Gastroesophageal sphincter (tissue), 4 donors: ENCODE measurements around the gene EIF2B1. TPM values are rescaled to one million over a fixed set of nuclear protein-coding genes. Genes with fewer than 3 reads are reported as not detected.
A peak's percentile ranks its signal among the peaks of the same experiment; 100 is the strongest.

Experiments used
- ATAC-seq: fragments of 150-250 bp; one replicate; pipeline ENCODE4 v1.9.1; 2016; ENCODE audit warnings: mild to moderate bottlenecking, moderate library complexity
- H3K27ac ChIP-seq, 4 donors: fragments of 200-600 bp; sonication (generic) in 3 of 4; 1 replicate in 3 of 4; 2 replicates in 1 of 4; pipeline ENCODE4 v1.5.1; 2016 to 2019
- H3K27me3 ChIP-seq: fragments of 200-600 bp; sonication (generic); one replicate; pipeline ENCODE4 v1.5.1; 2019
- H3K36me3 ChIP-seq, 2 donors: fragments of 200-600 bp; sonication (generic); one replicate each; pipeline ENCODE4 v1.5.1; 2019; ENCODE audit warnings: control low read depth in 1 of 2
- H3K4me1 ChIP-seq, 3 donors: fragments of 200-600 bp; sonication (generic); 1 replicate in 2 of 3; 2 replicates in 1 of 3; pipeline ENCODE4 v1.5.1; 2016 to 2019; ENCODE audit warnings: control low read depth in 2 of 3
- H3K4me3 ChIP-seq, 2 donors: fragments of 200-600 bp; sonication (generic); one replicate each; pipeline ENCODE4 v1.5.1; 2019; ENCODE audit warnings: mild to moderate bottlenecking in 1 of 2, moderate library complexity in 1 of 2
- H3K9me3 ChIP-seq, 3 donors: fragments of 200-600 bp; sonication (generic); one replicate each; pipeline ENCODE4 v1.5.1; 2017 to 2019; ENCODE audit warnings: control low read depth in 2 of 3
- CTCF ChIP-seq, 4 experiments: fragments of 200-600 bp in 2 of 4; fragments of 450-650 bp in 2 of 4; sonication (generic) in 1 of 4; IDR thresholded peaks; one replicate each; pipeline ENCODE4 v1.5.1; 2017 to 2019; ENCODE audit warnings: antibody characterized with exemption in 4 of 4, mild to moderate bottlenecking in 2 of 4, moderate library complexity in 2 of 4
- EP300 ChIP-seq: sonication (generic); formaldehyde crosslinking; IDR thresholded peaks from one replicate; pipeline ENCODE4 v1.6.1; 2017; ENCODE audit warnings: antibody characterized with exemption, mild to moderate bottlenecking
- POLR2A ChIP-seq, 2 donors: fragments of 450-650 bp; IDR thresholded peaks; one replicate each; pipeline ENCODE4 v1.6.1; 2017; ENCODE audit warnings: antibody characterized with exemption in 2 of 2, mild to moderate bottlenecking in 2 of 2, moderate library complexity in 1 of 2
- POLR2AphosphoS5 ChIP-seq: sonication (generic); formaldehyde crosslinking; IDR thresholded peaks from one replicate; pipeline ENCODE4 v1.6.1; 2017; ENCODE audit warnings: antibody characterized with exemption
- WGBS, 2 donors: methylation state at CpG; one replicate each; pipeline ENCODE4 v1.1.5; 2018; ENCODE audit warnings: low coverage in 1 of 2; 5-methylcytosine and 5-hydroxymethylcytosine counted together
- total RNA-seq, 4 donors: library from RNA; depleted of rRNA; stranded (reverse); fragments of >200 nt; gene quantifications; one replicate each; pipeline ENCODE4 v1.1.0, GENCODE V29; 2016

EIF2B1 gene
- total RNA-seq, 4 donors from 2014 or later = 94.7 to 113 (median 106) TPM

- Histone ChIP-seq H3K4me3 (no peak overlapping the region), H3K27me3 (no peaks in the 10 kb centered on the region), H3K9me3 (no peaks in the 10 kb centered on the region), H3K36me3 (peaks cover 0 to 66% of the 10 kb centered on the region in 2 donors), H3K27ac (no peak overlapping the region), H3K4me1 (peaks cover 0 to 22% (median 8%) of the 10 kb centered on the region in 3 donors)
- TF ChIP-seq POLR2AphosphoS5 (no peak), POLR2A (IDR thresholded peaks at IDR 0.05) (no peak), EP300 (no peak), CTCF (IDR thresholded peaks at IDR 0.05) (no peak)
- no peak for ATAC-seq
- 100% methylated on average over 1 of the region's 1 CpG; no CpG with 5 or more reads in 1 of the 2 donors for WGBS, 2 donors
Observed at GRCh38 chr12:123675436-123675835, 42.0 kb upstream of the EIF2B1 start.

GRCh38 chr12:123671876-123672275 lies 38.4 kb upstream of the EIF2B1 start:
- Histone ChIP-seq H3K9me3 (no peaks in the 10 kb centered on the region), H3K36me3 (peaks cover 0 to 33% of the 10 kb centered on the region in 2 donors), H3K4me1 (peaks cover 0 to 25% (median 8%) of the 10 kb centered on the region in 3 donors), H3K4me3 (peak overlapping the region; percentile 64 to 81), H3K27ac (peak overlapping the region in 2 of 4 donors; percentile 62 to 67), H3K27me3 (no peaks in the 10 kb centered on the region)
- ATAC-seq = no peak
- WGBS, 2 donors = 10 to 43% methylated on average over 2 to 6 of the region's 6 CpGs
- no peak for TF ChIP-seq CTCF (IDR thresholded peaks at IDR 0.05)
- TF ChIP-seq POLR2AphosphoS5 = no peak
- TF ChIP-seq EP300 = no peak
- no peak for TF ChIP-seq POLR2A (IDR thresholded peaks at IDR 0.05)

GRCh38 chr12:123670882-123671728 lies 37.6 kb upstream of the EIF2B1 start, which contains the start of gene TCTN2:
Gene TCTN2 (plus strand): TSS chr12:123671113. CDS start chr12:123671241, 128 bp downstream.
- Histone ChIP-seq H3K27me3 (no peaks in the 10 kb centered on the region), H3K9me3 (no peaks in the 10 kb centered on the region), H3K36me3 (peaks cover 0 to 28% of the 10 kb centered on the region in 2 donors), H3K4me1 (peaks cover 0 to 25% (median 8%) of the 10 kb centered on the region in 3 donors), H3K4me3 (peak within 1 kb of the TSS; percentile 64 to 81), H3K27ac (peak within 1 kb of the TSS in 3 of 4 donors; percentile 62 to 69 (median 67))
- WGBS, 2 donors = 0 to 2% methylated on average over 5 to 9 of the region's 53 CpGs
- ATAC-seq = peak; percentile 99
- no peak for TF ChIP-seq EP300
- no peak for TF ChIP-seq POLR2AphosphoS5
- no peak for TF ChIP-seq POLR2A (IDR thresholded peaks at IDR 0.05)
- no peak for TF ChIP-seq CTCF (IDR thresholded peaks at IDR 0.05)

GRCh38 chr12:123667771-123668170 lies 34.3 kb upstream of the EIF2B1 start:
- 52 to 64% methylated on average over 2 to 8 of the region's 8 CpGs for WGBS, 2 donors
- H3K9me3 ChIP-seq = no peaks in the 10 kb centered on the region
- no peak for ATAC-seq
- H3K27me3 ChIP-seq = no peaks in the 10 kb centered on the region
- H3K36me3 ChIP-seq = peaks cover 0 to 17% of the 10 kb centered on the region in 2 donors
- H3K27ac ChIP-seq = no peak overlapping the region
- H3K4me3 ChIP-seq = no peak overlapping the region
- no peak for TF ChIP-seq POLR2A (IDR thresholded peaks at IDR 0.05)
- no peak for TF ChIP-seq POLR2AphosphoS5
- no peak for TF ChIP-seq CTCF (IDR thresholded peaks at IDR 0.05)
- no peak for TF ChIP-seq EP300
- peaks cover 0 to 23% (median 8%) of the 10 kb centered on the region in 3 donors for H3K4me1 ChIP-seq
